Left ventricle myocardium superior (tissue), 1 donor: ENCODE measurements around the gene PLPPR3. TPM values are rescaled to one million over a fixed set of nuclear protein-coding genes. Genes with fewer than 3 reads are reported as not detected.
"Not testable (repeated sequence)": the region's sequence is repeated elsewhere in the genome, so short reads cannot be mapped to it uniquely, and the experiment has no call there.

Experiments used
- ATAC-seq: fragments of 200-7000 bp; cut with Tn5 transposase; one replicate; pipeline ENCODE4 v1.9.1; 2020; ENCODE audit warnings: mild to moderate bottlenecking, moderate library complexity
- DNase-seq: peaks from one replicate; pipeline ENCODE4 v3.0.0-alpha.2; 2020
- intact Hi-C: fragments of 100-400 bp; cut with micrococcal nuclease; formaldehyde crosslinking; loops from one replicate; pipeline ENCODE4 v1.11.0; 2022
- total RNA-seq: library from RNA; stranded (reverse); fragmentation: NEBNext Ultra II Directional; extraction: Animal tissue kit (Norgen Biotek cat#: 25700); gene quantifications from one replicate; pipeline ENCODE4 v1.2.1, GENCODE V29; 2021
- donor health status: DM: no; HTN: yes; CAD: no; lungs with severe emphysema.

Gene PLPPR3
- total RNA-seq, 1 donor from 2014 or later: not detected

DNA sequence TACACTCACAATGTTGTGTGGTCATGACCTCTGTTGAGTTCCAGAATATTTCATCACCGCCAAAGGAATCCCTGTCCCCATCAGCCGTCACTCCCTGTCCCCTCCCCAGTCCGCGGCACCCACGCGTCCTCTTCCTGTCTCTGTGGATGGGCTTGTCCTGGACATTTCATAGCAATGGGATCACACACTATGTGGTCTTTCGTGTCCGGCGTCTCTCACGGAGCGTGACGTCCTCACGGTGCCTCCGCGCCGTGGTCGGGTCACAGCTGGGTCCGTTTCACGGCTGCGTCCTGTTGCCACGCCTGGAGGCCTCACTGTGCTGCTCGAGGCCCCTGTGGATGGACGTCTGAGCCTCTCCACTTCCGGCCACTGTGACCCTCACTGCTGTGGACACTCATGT is 12.5 kb upstream of the PLPPR3 start:
- no peak for ATAC-seq
- intact Hi-C loops: no loop called here

DNA sequence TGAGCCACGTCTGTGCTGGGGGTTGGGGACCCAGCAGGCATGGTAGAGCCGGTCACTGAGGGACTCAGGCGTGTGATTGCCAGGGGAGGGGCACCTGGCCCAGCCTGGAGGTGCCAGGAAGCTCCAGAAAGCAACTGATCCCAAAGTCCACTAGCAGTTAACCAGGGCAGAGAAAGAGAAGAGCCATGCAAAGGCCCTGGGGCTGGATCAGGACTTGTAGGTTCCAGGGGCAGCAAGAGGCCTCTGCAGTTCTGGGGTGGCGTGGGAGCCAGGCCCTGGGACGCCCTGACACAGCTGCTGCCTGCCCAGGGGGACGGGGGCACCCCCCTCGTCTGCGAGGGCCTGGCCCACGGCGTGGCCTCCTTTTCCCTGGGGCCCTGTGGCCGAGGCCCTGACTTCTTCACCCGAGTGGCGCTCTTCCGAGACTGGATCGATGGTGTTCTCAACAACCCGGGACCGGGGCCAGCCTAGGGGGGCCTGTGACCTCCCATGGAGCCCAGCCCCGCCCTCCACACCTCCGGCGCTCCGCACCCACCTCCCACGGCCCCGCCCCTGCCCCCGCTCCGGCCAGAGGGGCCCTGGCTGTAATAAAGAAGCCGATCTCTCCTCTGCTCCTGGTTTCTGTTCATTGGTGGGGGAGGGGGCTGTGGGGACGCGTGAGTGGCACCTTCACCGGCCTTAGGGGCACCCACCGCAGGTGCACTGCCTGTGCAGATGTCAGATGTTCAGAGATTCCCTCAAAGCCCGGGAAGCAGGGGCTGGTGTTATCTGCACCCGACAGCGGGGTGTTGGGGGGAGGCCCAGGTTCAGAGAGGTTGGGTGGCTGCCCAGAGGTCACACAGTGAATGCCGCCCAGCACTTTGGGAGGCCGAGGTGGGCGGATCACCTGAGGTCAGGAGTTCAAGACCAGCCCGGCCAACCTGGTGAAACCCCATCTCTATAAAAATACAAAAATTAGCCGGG is 9.9 kb upstream of the PLPPR3 start:
- intact Hi-C loops: no loop called here
- DNase-seq (no peak), ATAC-seq (no peak)

More for the DNA sequence above, 12.5 kb upstream of the PLPPR3 start:
- no peak for DNase-seq

DNA sequence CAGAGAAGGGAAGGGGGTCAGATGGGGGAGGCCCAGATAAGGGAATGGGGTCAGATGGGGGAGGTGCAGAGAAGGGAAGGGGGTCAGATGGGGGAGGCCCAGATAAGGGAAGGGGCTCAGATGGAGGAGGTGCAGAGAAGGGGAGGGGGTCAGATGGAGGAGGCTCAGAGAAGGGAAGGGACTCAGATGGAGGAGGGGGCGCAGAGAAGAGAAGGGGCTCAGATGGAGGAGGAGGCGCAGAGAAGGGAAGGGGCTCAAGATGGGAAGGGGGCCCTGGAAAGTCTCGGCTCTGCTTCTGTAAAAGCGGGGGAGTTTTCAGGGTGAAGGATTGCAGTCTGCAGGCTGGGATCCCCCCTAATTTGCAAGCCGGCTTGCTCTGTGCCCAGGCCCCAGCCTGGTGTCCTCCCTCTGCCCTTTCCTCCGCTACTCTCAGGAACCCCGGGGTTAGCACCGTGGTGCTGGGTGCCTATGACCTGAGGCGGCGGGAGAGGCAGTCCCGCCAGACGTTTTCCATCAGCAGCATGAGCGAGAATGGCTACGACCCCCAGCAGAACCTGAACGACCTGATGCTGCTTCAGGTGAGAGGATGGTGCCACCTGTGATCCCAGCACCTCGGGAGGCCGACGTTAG is 7.5 kb upstream of the PLPPR3 start:
- intact Hi-C loops: no loop called here
- no peak for DNase-seq
- ATAC-seq: no peak

DNA sequence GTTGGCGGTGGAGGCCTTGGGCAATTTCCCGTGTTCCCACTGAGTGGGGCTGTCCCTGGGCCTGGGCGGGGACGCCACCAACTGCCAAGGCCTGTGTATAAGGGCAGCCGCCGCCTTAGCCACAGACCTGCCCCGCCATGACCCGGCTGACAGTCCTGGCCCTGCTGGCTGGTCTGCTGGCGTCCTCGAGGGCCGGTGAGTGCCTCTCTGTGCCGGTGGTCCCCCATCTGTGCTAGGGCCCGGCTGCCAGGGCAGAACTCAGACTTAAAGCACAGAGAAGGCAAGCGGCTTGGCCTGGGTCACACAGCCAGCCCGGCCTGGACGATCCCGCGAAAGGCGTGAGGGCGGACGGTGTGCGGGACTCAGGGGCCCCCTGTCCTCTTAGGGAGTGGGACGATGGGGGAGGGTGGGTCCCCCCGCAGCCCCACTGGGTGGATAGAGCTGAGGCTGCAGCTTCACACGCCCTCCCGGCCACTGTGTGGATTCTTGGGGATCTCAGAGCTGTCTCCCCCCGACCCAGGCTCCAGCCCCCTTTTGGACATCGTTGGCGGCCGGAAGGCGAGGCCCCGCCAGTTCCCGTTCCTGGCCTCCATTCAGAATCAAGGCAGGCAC is 6.1 kb upstream of the PLPPR3 start, which contains the start of gene AZU1:
Gene AZU1, plus strand, starts transcription at position 128 of the 612 bp plus-strand sequence. Its CDS starts 10 bp downstream, at position 138.
- ATAC-seq: peak; percentile 38
- no peak for DNase-seq
- intact Hi-C loops: no loop called here

DNA sequence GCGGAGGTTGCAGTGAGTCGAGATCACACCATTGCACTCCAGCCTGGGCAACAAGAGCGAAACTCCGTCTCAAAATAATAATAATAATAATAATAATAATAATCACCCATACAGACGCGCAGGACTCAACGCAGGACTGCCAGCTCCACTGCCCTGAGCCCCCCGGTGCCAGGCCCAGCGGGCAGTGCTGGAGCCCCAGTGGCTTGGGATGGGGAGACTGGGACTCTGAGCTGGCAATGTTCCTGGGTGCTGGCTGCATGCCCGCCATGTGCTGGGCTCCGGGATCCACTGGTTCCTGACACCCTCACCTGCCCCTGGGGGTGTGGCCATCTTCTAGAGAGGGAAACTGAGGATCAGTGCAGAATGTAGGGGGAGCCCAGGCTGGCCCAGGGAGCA is 5.6 kb upstream of the PLPPR3 start:
- no peak for DNase-seq
- intact Hi-C loops: no loop called here
- ATAC-seq: no peak

- DNase-seq: no peak
- intact Hi-C loops: no loop called here
- ATAC-seq: no peak
These were observed 4.3 kb upstream of the PLPPR3 start for GRCh38 chr19:825897-826644.

GRCh38 chr19:824885-825284 is 3.1 kb upstream of the PLPPR3 start:
- no peak for ATAC-seq
- intact Hi-C loops: no loop called here

GRCh38 chr19:823565-824121 is 1.9 kb upstream of the PLPPR3 start:
- intact Hi-C loops: no loop called here
- no peak for DNase-seq
- ATAC-seq: no peak

More at GRCh38 chr19:824885-825284, 3.1 kb upstream of the PLPPR3 start:
- no peak for DNase-seq

DNA sequence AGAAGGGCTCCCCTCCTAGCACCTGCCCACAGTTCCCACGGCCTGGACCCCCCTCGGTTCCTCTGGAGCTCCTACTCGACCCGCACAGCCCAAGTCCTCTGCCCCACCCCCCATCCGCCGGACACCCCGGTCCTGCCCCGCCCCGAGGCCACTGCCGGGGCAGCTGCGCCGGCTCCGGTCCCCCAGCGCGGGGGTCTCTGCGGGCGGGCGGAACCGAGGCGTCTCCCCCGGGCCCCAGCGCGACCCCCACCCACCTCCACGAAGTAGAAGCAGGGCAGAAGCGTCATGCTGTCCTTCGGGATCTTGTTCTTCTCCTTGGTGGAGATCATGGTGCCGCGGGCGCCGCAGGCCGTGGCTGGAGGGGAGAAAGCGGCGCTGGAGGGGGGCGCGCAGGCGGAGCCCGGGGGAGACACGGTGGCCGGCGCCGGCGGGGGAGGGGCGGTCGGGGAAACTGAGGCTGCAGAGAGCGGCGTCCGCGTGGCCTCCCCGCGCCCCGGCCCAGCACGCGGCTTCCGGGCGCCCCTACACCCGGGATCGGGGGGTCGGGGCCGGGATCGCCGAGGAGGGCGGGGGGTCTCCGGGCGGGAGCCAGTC is 427 bp downstream of the PLPPR3 start:
- DNase-seq: no peak
- ATAC-seq: no peak
- intact Hi-C loops: no loop called here

- ATAC-seq, DNase-seq, intact Hi-C loops: not testable (repeated sequence)
These were observed 1.5 kb downstream of the PLPPR3 start for GRCh38 chr19:820212-820611.

- intact Hi-C loops: no loop called here
- DNase-seq (no peak), ATAC-seq (no peak)
These were observed 5.3 kb downstream of the PLPPR3 start for GRCh38 chr19:816500-816857.

GRCh38 chr19:815775-816499 is 5.8 kb downstream of the PLPPR3 start:
- ATAC-seq: no peak
- intact Hi-C loops: no loop called here
- no peak for DNase-seq

DNA sequence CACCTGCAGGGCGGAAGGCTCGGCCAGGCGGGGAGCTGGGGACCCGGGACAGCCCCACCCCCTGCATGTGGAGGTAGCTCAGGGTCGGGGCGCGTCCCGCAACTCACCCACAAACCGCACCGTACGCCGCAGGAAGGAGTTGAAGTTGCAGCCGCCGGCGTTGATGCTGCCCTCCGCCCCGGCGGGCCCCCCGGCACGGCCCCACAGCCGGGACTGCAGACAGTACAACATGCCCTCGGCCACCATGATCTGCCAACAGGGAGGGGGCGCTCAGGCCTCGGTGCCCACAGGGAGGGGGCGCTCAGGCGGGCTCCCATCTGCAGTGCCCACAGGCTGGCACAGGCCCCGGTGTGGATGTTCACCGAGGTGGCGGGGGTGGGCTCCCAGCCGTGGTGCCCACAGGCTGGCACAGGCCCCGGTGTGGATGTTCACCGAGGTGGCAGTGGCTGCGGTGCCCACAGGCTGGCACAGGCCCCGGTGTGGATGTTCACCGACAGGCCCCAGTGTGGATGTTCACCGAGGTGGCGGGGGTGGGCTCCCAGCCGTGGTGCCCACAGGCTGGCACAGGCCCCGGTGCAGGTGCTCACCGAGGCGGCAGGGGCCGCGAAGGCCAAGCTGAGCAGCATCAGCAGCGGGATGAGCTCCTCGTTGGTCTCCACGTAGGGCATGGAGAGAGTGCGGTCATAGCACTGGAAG is 6.5 kb downstream of the PLPPR3 start:
- DNase-seq: no peak
- ATAC-seq: no peak
- intact Hi-C loops: no loop called here

- intact Hi-C loops: no loop called here
- DNase-seq: no peak
These were observed 7.3 kb downstream of the PLPPR3 start for GRCh38 chr19:814152-815078.

GRCh38 chr19:813219-814151 is 8.3 kb downstream of the PLPPR3 start:
- ATAC-seq (peak; percentile 5), DNase-seq (no peak)
- intact Hi-C loops: no loop called here

More at GRCh38 chr19:814152-815078, 7.3 kb downstream of the PLPPR3 start:
- ATAC-seq: peak; percentile 7
